IPS-NIHi7 (cell line): ENCODE results near the gene TBC1D21.
"Not testable (repeated sequence)": the region's sequence is repeated elsewhere in the genome, so short reads cannot be mapped to it uniquely, and the experiment has no call there.

Experiments
- DNase-seq: peaks from one replicate; pipeline ENCODE4 v3.0.0; 2012; ENCODE audit warnings: mixed read lengths; ENCODE audit errors: extremely low spot score

The TBC1D21 gene

DNA sequence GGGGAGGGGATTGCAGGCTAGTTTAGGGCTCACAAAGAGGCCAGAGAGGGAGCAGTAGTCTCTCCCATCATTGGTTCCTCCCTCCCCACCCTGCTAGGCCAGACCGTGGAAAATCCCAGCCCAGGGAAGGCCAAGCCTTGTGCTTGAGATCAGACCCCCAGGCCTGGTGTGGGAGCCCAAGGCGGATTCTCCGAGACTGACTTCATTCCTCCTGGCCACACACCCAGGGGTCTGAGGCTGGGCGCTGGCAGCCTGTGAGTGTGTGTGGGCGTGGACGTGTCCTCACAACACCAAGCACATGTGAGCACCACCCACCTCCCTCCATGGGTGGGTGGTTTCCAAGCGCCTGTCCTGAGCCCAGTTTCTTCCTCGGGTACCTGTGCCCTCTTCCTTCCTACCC, 57.0 kb downstream of the TBC1D21 start:
- no peak for DNase-seq

DNA sequence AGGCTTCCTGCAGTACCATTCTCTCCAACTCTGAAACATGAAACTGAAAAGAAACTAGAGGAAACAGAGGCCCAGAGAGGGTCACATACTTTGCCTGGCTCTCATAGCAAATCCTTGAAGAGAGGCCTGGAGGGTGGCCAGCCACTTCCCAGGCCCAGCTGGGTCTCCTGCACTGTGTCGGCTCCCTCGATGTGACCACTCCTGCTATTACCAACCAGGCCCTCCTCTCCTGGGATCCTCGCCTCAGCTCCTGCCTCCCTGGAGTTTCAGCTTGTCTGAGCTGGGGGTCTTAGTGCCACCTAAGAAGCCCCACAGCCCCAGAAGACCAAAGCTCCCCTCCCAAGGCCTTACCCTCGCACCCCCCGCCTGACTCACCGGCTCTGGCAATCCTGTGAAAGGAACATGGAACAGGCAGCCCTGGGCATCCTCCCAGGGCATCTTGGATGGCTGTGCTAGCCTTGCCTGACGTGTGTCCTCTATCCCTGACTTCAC, 57.5 kb downstream of the TBC1D21 start:
- no peak for DNase-seq

DNA sequence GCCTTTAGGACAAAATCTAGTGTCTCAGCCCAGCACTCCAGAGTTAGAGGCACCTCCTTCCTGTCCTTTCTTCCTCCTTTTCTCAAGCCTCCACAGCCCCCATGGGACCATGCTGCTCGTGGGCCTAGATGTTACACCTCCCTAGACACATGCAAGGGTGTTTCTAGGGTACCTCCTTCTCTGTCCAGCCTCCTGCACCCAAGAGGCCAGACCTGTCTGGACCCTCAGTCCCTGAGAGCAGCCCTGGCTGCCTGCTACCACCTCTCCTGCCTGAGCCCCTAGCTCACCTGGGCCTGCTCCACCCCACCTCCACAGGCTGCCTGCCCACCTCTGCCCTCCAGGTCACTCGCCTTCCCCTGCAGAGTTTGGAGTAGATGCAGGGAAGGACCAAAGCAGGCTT, 58.1 kb downstream of the TBC1D21 start:
- no peak for DNase-seq

DNA sequence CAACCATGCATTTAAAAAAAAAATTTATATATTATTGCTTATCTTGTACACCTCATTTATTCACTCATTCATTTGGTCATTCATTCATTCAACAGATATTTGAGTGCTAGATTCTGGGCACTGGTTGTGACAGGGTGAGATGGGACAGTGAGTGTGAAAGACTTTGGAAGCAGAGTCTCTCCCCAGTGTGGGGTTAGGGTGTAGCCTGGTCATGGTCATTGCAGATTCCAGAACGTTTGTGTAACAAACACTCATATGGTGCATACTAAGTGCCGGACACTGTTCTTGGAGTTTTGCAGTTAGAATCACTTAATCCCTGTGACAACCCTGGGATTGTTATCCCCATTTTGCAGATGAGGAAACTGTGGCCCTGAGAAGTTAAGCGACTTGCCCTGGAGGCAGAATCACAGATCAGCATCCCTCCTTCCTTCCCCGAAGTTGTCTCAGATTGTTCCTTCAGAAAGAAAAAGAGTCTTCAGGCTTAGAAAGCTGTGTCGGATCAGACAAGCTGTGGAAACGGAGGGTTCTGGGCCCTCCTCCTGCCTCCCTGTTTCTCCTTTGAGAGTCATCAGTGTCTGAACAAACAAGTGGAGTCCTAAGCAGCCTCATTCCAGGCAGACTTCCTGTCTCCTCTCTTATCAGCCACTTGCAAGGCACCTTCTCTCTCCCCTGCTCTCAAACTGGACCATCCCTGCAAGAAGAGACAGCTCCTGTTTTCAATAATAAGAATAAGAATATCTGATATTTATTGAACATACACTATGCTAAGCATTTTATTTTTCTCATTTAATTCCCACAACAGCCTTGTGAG, 59.2 kb downstream of the TBC1D21 start:
- no peak for DNase-seq

DNA sequence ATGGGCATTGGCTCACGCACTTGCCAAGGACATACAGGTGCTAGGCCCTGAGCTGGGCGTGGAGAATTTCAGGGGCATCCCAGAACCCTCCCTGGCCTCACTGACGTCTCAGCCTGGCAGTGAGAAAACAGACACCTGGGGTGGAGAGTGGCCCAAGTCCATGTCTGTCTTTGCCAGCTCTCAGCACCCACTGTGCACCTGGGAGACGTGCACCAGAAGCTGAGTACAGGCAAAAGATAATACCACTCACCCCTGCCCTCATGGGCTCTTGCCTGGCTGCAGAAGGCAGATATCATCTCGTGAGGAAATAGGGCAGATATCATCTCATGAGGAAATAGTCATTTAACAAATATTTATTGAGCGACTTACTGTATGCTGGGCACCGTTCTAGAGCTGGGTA, 60.9 kb downstream of the TBC1D21 start:
- DNase-seq = no peak

DNA sequence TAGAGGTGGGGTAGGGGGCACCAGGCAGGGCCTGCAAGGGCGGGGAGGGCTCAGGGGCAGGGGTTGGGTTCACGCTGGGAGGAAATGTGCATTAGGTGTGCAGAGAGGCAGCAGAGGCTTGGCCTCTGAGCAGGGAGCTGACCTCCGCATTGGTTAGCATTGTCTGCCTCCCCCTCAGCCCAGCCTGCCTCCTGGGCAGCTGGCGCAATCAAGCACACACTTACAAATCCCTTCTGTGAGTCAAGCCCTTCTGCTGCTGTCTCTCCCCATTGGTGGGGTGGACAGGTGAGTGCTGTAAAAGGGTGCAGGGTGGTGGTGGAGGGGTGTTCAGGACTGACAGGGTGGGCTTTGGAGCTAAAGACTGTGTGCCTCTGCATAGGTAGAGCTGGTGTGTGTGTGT, 62.2 kb downstream of the TBC1D21 start:
- DNase-seq = no peak

DNA sequence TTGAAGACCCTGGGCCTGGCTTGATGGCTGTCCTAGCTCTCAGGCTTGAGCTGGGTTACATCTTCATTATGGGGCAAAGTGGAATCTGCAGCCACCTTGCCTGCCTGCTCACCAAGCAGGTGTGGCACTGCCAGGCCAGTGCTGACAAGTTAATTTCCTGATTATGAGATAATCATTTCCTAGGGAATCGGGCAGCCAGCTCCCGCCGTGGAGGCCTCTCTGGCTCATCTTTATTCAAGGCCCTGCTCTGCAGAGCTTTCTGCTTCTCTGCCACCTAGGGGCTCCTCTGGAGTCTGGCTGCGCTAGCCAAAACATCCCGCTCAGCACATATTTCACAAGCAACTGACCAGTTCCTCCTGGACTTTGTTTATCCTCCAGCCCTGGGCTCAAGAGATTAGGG, 62.8 kb downstream of the TBC1D21 start:
- no peak for DNase-seq

DNA sequence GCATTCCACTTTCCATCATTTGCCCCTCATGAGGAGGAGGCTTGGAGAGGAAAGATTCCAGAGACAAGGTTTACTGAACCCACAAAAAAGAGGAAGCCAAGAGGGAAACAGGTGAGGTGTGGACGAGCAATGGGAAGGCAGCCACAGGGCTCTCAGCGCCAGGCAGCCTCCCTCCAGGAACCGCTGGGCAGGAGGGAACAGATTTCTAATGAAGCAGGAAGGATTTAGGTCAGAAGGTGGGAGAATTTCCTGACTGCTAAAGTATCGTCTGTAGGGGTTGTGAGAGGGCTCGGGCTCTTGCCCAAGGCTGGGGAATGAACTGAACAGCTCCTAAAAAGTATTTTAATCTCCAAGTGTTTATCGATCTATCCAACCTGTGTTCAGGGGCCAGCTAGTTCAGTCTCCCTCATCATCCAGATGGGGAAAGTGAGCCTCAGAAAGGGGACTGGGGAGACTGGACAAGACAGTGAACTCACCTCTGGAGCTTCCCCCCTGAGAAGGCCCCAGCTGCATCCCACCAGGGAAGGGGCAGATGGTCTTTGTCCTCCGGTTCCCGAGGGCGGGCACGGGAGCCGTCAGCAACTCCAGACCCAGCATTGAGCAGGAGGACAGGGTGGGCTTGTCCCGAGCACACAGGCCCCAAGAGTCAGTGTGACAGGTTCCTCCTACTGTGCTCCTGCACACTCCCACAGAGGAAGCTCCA, 63.4 kb downstream of the TBC1D21 start:
- DNase-seq = no peak

DNA sequence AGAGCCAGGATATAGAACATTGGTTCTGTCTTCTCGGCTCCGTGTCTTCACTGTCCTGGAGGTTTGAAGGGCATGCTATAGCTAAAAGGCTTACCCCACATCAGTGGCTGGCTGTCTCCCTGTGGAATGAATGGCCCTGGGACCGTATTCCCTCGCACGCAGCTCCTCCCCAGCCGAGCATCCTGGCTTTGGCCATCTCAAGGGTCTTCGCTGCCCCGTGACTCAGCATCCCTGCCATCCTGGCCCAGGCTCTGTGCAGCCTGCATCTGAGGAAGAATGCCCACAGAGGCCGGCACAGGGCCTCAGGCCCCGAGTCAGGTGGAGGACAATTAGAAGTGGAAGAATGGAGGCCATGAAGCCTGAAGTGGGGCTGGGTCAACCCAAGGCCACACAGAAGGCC, 63.9 kb downstream of the TBC1D21 start:
- no peak for DNase-seq

DNA sequence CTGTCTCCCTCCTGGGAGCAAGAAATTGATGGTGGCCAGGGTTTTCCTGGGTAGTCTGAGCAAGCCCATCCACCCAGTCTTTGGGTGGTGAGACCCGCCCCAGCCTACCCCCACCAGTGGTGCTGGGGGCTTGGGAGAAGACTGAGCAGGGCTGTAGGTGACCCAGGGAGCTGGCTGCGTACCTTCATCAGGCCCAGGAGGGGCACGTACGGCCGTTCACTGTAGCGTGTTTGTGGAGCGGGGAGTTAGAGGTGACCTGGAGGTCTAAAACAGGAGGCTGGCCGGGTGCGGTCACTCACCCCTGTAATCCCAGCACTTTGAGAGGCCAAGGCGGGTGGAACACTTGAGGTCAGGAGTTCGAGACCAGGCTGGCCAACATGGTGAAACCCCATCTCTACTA, 64.4 kb downstream of the TBC1D21 start:
- no peak for DNase-seq

DNA sequence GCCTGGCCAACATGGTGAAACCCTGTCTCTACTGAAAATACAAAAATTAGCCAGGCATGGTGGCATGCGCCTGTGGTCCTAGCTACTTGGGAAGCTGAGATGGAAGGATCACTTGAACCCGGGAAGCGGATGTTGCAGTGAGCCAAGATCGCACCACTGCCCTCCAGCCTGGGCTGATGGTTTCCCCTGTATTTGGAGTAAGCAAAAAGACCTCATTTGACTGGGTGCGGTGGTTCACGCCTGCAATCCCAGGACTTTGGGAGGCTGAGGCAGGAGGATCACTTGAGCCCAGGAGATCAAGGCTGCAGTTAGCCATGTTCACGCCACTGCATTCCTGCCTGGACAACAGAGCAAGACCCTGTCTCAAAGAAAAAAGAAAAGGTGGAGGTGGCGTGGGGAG, 65.2 kb downstream of the TBC1D21 start:
- not testable (repeated sequence) for DNase-seq
